ENCODE data around the gene SMG9. TPM values are rescaled to one million over a fixed set of nuclear protein-coding genes. Genes with fewer than 3 reads are reported as not detected.

Gene SMG9
- total RNA-seq, 1 experiment from 2014 or later, result 76.0 TPM

GRCh38 chr19:43782689-43783231, 28.0 kb upstream of the SMG9 start:
- BruUV-seq (replicated peaks), result no TSS peak
- H3K36me3 Mint-ChIP-seq (ENCODE audit: insufficient read depth, unreplicated experiment), result peaks cover 4% of the 10 kb centered on the region
- no peaks in the 10 kb centered on the region for H3K27me3 Mint-ChIP-seq (ENCODE audit: insufficient read depth, unreplicated experiment)
- intact Hi-C loops (cut with micrococcal nuclease), result loop anchor here (5.0 kb wide), 1 partner anchor 185 kb away; the partner anchor contains the start of genes IRGQ and ZNF576
- POLR2A ChIA-PET, result interaction anchor here (1.3 to 11.0 kb wide), 2 partner anchors 24 to 114 kb away, joined by 5 to 409 read pairs; partner anchors contain the start of gene SMG9
- CTCF ChIA-PET, result interaction anchor here (1.0 kb wide), 1 partner anchor 38 kb away, joined by 5 read pairs; no protein-coding TSS in a partner anchor
- H3K4me1 Mint-ChIP-seq (ENCODE audit: insufficient read depth, unreplicated experiment), result peaks cover 78% of the 10 kb centered on the region
- DNase-seq (ENCODE audit: unreplicated experiment), result peak; percentile 67
- TF ChIP-seq CTCF (IDR thresholded peaks at IDR 0.05; ENCODE audit: unreplicated experiment), result no peak
- peak overlapping the region; percentile 86 for H3K4me3 Mint-ChIP-seq (ENCODE audit: unreplicated experiment)
- peak overlapping the region; percentile 94 for H3K27ac Mint-ChIP-seq (ENCODE audit: low read depth, unreplicated experiment)
- no peaks in the 10 kb centered on the region for H3K9me3 Mint-ChIP-seq (ENCODE audit: unreplicated experiment)

- peak overlapping the region; percentile 86 for H3K4me3 Mint-ChIP-seq (ENCODE audit: unreplicated experiment)
- peaks cover 4% of the 10 kb centered on the region for H3K36me3 Mint-ChIP-seq (ENCODE audit: insufficient read depth, unreplicated experiment)
Observed at GRCh38 chr19:43782311-43782660, 27.5 kb upstream of the SMG9 start.

GRCh38 chr19:43781630-43782310, 27.0 kb upstream of the SMG9 start:
- DNase-seq (ENCODE audit: unreplicated experiment), result peak; percentile 44
- H3K4me1 Mint-ChIP-seq (ENCODE audit: insufficient read depth, unreplicated experiment), result peaks cover 85% of the 10 kb centered on the region
- no peaks in the 10 kb centered on the region for H3K27me3 Mint-ChIP-seq (ENCODE audit: insufficient read depth, unreplicated experiment)
- intact Hi-C loops (cut with micrococcal nuclease), result loop anchor here (5.0 kb wide), 1 partner anchor 184 kb away; the partner anchor contains the start of genes IRGQ and ZNF576
- H3K36me3 Mint-ChIP-seq (ENCODE audit: insufficient read depth, unreplicated experiment), result peaks cover 4% of the 10 kb centered on the region
- H3K4me3 Mint-ChIP-seq (ENCODE audit: unreplicated experiment), result peak overlapping the region; percentile 86
- ChIA-PET POLR2A (interaction anchor here (2.2 to 11.0 kb wide), 3 partner anchors 23 to 113 kb away, joined by 19 to 409 read pairs (median 24); partner anchors contain the start of genes PLAUR and SMG9), CTCF (interaction anchor here (1.0 to 5.9 kb wide), 4 partner anchors 14 to 37 kb away, joined by 5 to 71 read pairs (median 13); no protein-coding TSS in a partner anchor)
- H3K27ac Mint-ChIP-seq (ENCODE audit: low read depth, unreplicated experiment), result peak overlapping the region; percentile 94
- H3K9me3 Mint-ChIP-seq (ENCODE audit: unreplicated experiment), result no peaks in the 10 kb centered on the region
- BruUV-seq (replicated peaks), result no TSS peak
- no peak for TF ChIP-seq CTCF (IDR thresholded peaks at IDR 0.05; ENCODE audit: unreplicated experiment)

More at GRCh38 chr19:43782311-43782660, 27.5 kb upstream of the SMG9 start:
- Mint-ChIP-seq H3K27ac (ENCODE audit: low read depth, unreplicated experiment) (peak overlapping the region; percentile 94), H3K27me3 (ENCODE audit: insufficient read depth, unreplicated experiment) (no peaks in the 10 kb centered on the region), H3K9me3 (ENCODE audit: unreplicated experiment) (no peaks in the 10 kb centered on the region), H3K4me1 (ENCODE audit: insufficient read depth, unreplicated experiment) (peaks cover 82% of the 10 kb centered on the region)
- TF ChIP-seq CTCF (IDR thresholded peaks at IDR 0.05; ENCODE audit: unreplicated experiment), result no peak
- intact Hi-C loops (cut with micrococcal nuclease), result loop anchor here (5.0 kb wide), 1 partner anchor 185 kb away; the partner anchor contains the start of genes IRGQ and ZNF576
- BruUV-seq (replicated peaks), result no TSS peak
- DNase-seq (ENCODE audit: unreplicated experiment), result no peak
- POLR2A ChIA-PET, result interaction anchor here (2.2 to 11.0 kb wide), 2 partner anchors 23 to 113 kb away, joined by 19 to 409 read pairs; partner anchors contain the start of genes PLAUR and SMG9
- CTCF ChIA-PET, result interaction anchor here (1.0 to 5.9 kb wide), 2 partner anchors 15 to 37 kb away, joined by 5 to 71 read pairs; no protein-coding TSS in a partner anchor
